GM19452 (cell line): ENCODE data around the gene RPL31.
"Not testable (repeated sequence)": the region's sequence is repeated elsewhere in the genome, so short reads cannot be mapped to it uniquely, and the experiment has no call there.

Experiments
- ATAC-seq: cut with Tn5 transposase; IDR thresholded peaks from one replicate; pipeline ENCODE4 v1.9.1; 2021; ENCODE audit not compliant: unreplicated experiment

Gene RPL31

GRCh38 chr2:101023327-101024107, 21.4 kb downstream of the RPL31 start:
- ATAC-seq = no peak

- no peak for ATAC-seq
Observed at GRCh38 chr2:101025561-101025960, 23.5 kb downstream of the RPL31 start.

GRCh38 chr2:101026253-101026701, 24.2 kb downstream of the RPL31 start:
- ATAC-seq = no peak

GRCh38 chr2:101026923-101027469, 24.9 kb downstream of the RPL31 start:
- ATAC-seq = no peak

- no peak for ATAC-seq
Observed at GRCh38 chr2:101027852-101028251, 25.8 kb downstream of the RPL31 start.

- no peak for ATAC-seq
Observed at GRCh38 chr2:101030866-101031554, 28.9 kb downstream of the RPL31 start.

- no peak for ATAC-seq
Observed at GRCh38 chr2:101032084-101032776, 30.1 kb downstream of the RPL31 start.

- no peak for ATAC-seq
Observed at GRCh38 chr2:101036562-101036961, 34.5 kb downstream of the RPL31 start.

GRCh38 chr2:101037161-101037755, 35.2 kb downstream of the RPL31 start:
- ATAC-seq = no peak

GRCh38 chr2:101038455-101039255, 36.6 kb downstream of the RPL31 start:
- ATAC-seq = no peak

- ATAC-seq = no peak
Observed at GRCh38 chr2:101040072-101040471, 38.0 kb downstream of the RPL31 start.

- ATAC-seq = no peak
Observed at GRCh38 chr2:101040761-101041160, 38.7 kb downstream of the RPL31 start.

- ATAC-seq = no peak
Observed at GRCh38 chr2:101041413-101041812, 39.3 kb downstream of the RPL31 start.

- no peak for ATAC-seq
Observed at GRCh38 chr2:101045330-101045729, 43.2 kb downstream of the RPL31 start.

GRCh38 chr2:101047075-101047766, 45.1 kb downstream of the RPL31 start:
- ATAC-seq = no peak

- ATAC-seq = no peak
Observed at GRCh38 chr2:101047774-101048173, 45.7 kb downstream of the RPL31 start.

- ATAC-seq = no peak
Observed at GRCh38 chr2:101048756-101049155, 46.7 kb downstream of the RPL31 start.

- ATAC-seq = not testable (repeated sequence)
Observed at GRCh38 chr2:101050886-101051285, 48.8 kb downstream of the RPL31 start.

- ATAC-seq = no peak
Observed at GRCh38 chr2:101052147-101052546, 50.1 kb downstream of the RPL31 start.

- ATAC-seq = no peak
Observed at GRCh38 chr2:101053117-101053516, 51.0 kb downstream of the RPL31 start.
